GM19025 (cell line): Measurements from ENCODE around the gene HOXB6.

Experiments used
- ATAC-seq: cut with Tn5 transposase; IDR thresholded peaks from one replicate; pipeline ENCODE4 v1.9.1; 2021; ENCODE audit warnings: mild to moderate bottlenecking, low read depth, moderate library complexity; ENCODE audit not compliant: unreplicated experiment

The HOXB6 gene

DNA sequence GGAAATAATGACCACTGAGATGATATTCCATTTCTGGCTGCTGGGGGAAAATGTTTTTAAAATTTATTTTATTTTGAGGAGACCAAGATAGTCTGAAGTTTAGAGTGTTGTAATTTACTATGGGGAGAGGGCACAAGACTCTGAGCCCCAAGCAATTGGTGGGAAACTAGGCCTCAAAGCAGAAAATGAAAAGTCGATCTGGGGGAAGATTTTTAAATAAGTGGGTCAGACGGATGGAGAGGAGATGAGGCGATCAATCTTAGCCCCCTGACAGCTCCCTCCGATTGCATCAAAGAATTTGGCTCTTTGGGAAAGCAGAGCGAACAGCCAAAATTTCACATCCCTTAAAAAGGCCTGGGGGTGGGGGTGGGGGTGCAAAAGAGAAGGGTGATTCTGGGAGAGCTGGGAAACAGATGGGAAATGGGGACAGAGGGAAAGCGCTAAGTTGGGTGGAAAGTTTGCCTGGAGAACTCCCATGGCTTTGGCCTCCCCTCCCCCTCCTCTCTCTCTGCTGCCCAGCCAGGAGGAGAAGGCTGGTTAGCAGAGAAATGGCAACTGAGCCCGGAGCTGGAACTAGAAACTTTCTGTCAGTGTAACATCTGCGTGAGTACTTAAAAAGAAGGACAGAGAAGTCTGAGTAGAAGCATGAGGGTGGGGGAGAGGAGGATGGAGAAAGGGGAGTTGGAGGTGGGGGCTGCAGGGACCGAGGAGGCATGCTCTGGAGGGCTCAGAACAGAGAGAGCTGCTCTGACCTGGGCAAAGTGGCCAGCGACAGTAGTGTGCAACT, 58.5 kb downstream of the HOXB6 start:
- no peak for ATAC-seq
